Lower leg skin (tissue), 4 donors: Measurements from ENCODE around the gene APP. TPM values are rescaled to one million over a fixed set of nuclear protein-coding genes. Genes with fewer than 3 reads are reported as not detected.

Experiments used
- DNase-seq, 2 donors: peaks; one replicate each; pipeline ENCODE4 v3.0.0-alpha.2; 2019; ENCODE audit warnings: low spot score in 2 of 2
- H3K4me3 ChIP-seq: fragments of 200-600 bp; sonication (generic); 2 replicates; pipeline ENCODE4 v1.5.1; 2017; ENCODE audit warnings: mild to moderate bottlenecking, low read depth; ENCODE audit not compliant: poor library complexity, severe bottlenecking
- CTCF ChIP-seq, 3 donors: fragments of 450-650 bp; IDR thresholded peaks; one replicate each; pipeline ENCODE4 v1.5.1; 2016; ENCODE audit warnings: antibody characterized with exemption in 3 of 3, mild to moderate bottlenecking in 3 of 3, moderate library complexity in 2 of 3
- POLR2A ChIP-seq, 2 donors: fragments of 450-650 bp; IDR thresholded peaks; one replicate each; pipeline ENCODE4 v1.6.1; 2016 to 2017; ENCODE audit warnings: antibody characterized with exemption in 2 of 2, mild to moderate bottlenecking in 1 of 2, moderate library complexity in 1 of 2
- WGBS, 2 donors: methylation state at CpG; one replicate each; pipeline ENCODE4 v1.1.5; 2018; 5-methylcytosine and 5-hydroxymethylcytosine counted together
- intact Hi-C: fragments of 100-400 bp; cut with DNase I; formaldehyde crosslinking; loops from one replicate; pipeline ENCODE4 v1.15.0; 2023; ENCODE audit warnings: low total_unique reads
- total RNA-seq, 4 donors: library from RNA; depleted of rRNA; stranded (reverse); fragments of >200 nt; gene quantifications; one replicate each; pipeline ENCODE4 v1.1.0, GENCODE V29; 2016

APP gene
- total RNA-seq, 4 donors from 2014 or later, result 240 to 403 (median 331) TPM

GRCh38 chr21:25944082-25944481 lies 226.5 kb downstream of the APP start:
- no peak for TF ChIP-seq POLR2A (IDR thresholded peaks at IDR 0.05)
- no peak for TF ChIP-seq CTCF (IDR thresholded peaks at IDR 0.05)
- DNase-seq, result no peak
- H3K4me3 ChIP-seq, result no peak overlapping the region
- 60 to 72% methylated on average over 7 of the region's 7 CpGs for WGBS, 2 donors
- intact Hi-C loops, result no loop called here

- WGBS, 2 donors, result 90 to 93% methylated on average over 9 of the region's 9 CpGs
- no peak overlapping the region for H3K4me3 ChIP-seq
- intact Hi-C loops, result no loop called here
- TF ChIP-seq POLR2A (IDR thresholded peaks at IDR 0.05) (no peak), CTCF (IDR thresholded peaks at IDR 0.05) (no peak)
- no peak for DNase-seq
Measured at GRCh38 chr21:25942135-25942534, 228.4 kb downstream of the APP start.

GRCh38 chr21:25939396-25939761 lies 231.2 kb downstream of the APP start:
- TF ChIP-seq CTCF (IDR thresholded peaks at IDR 0.05) (no peak), POLR2A (IDR thresholded peaks at IDR 0.05) (no peak)
- 31 to 33% methylated on average over 1 of the region's 1 CpG for WGBS, 2 donors
- no peak overlapping the region for H3K4me3 ChIP-seq
- intact Hi-C loops, result no loop called here
- DNase-seq, result no peak

- intact Hi-C loops, result no loop called here
- no peak overlapping the region for H3K4me3 ChIP-seq
- TF ChIP-seq CTCF (IDR thresholded peaks at IDR 0.05) (no peak), POLR2A (IDR thresholded peaks at IDR 0.05) (no peak)
- 73 to 76% methylated on average over 10 of the region's 10 CpGs for WGBS, 2 donors
- DNase-seq, result no peak
Measured at GRCh38 chr21:25938658-25939395, 231.7 kb downstream of the APP start.

GRCh38 chr21:25936776-25937175 lies 233.8 kb downstream of the APP start:
- H3K4me3 ChIP-seq, result no peak overlapping the region
- no peak for DNase-seq
- WGBS, 2 donors, result 85 to 86% methylated on average over 2 of the region's 2 CpGs
- intact Hi-C loops, result no loop called here
- TF ChIP-seq CTCF (IDR thresholded peaks at IDR 0.05) (no peak), POLR2A (IDR thresholded peaks at IDR 0.05) (no peak)

GRCh38 chr21:25934771-25935224 lies 235.8 kb downstream of the APP start:
- H3K4me3 ChIP-seq, result no peak overlapping the region
- peak; percentile 81 to 91 for DNase-seq
- intact Hi-C loops, result no loop called here
- TF ChIP-seq CTCF (IDR thresholded peaks at IDR 0.05), result no peak
- TF ChIP-seq POLR2A (IDR thresholded peaks at IDR 0.05), result no peak
- whole genome bisulfite sequencing, 2 donors, result 46 to 53% methylated on average over 4 of the region's 4 CpGs
